ENCODE measurements around the gene BPHL. TPM values are rescaled to one million over a fixed set of nuclear protein-coding genes. Genes with fewer than 3 reads are reported as not detected.
"Not testable (repeated sequence)": the region's sequence is repeated elsewhere in the genome, so short reads cannot be mapped to it uniquely, and the experiment has no call there.

Gene BPHL
- total RNA-seq, 1 experiment from 2014 or later = 29.5 TPM

- DNase-seq = no peak
- no peak overlapping the region for H3K27ac Mint-ChIP-seq (ENCODE audit: unreplicated experiment)
- CTCF ChIA-PET = interaction anchor here (0.5 to 1.9 kb wide), 3 partner anchors 9 to 131 kb away, joined by 4 to 5 read pairs (median 5); partner anchors contain the start of gene TUBB2A
Observed at GRCh38 chr6:3165631-3166534, 47.4 kb downstream of the BPHL start.

GRCh38 chr6:3166535-3167225 lies 48.2 kb downstream of the BPHL start:
- H3K27me3 Mint-ChIP-seq (ENCODE audit: insufficient read depth, unreplicated experiment); H3K4me3 Mint-ChIP-seq (ENCODE audit: unreplicated experiment); H3K9me3 Mint-ChIP-seq (ENCODE audit: unreplicated experiment); BruUV-seq (replicated peaks); DNase-seq; H3K36me3 ChIP-seq (ENCODE audit: control insufficient read depth, insufficient read depth, low read length); H3K27me3 ChIP-seq (replicated peaks; ENCODE audit: control insufficient read depth, insufficient read depth, low read length); H3K4me3 ChIP-seq (ENCODE audit: low read depth, low read length); H3K36me3 Mint-ChIP-seq (ENCODE audit: insufficient read depth, unreplicated experiment); intact Hi-C loops (cut with micrococcal nuclease; ENCODE audit: unreplicated experiment); H3K27ac Mint-ChIP-seq (ENCODE audit: unreplicated experiment); H3K9me3 ChIP-seq: not testable (repeated sequence)
- H3K4me1 Mint-ChIP-seq (ENCODE audit: low read depth, unreplicated experiment) = peaks cover 29% of the 10 kb centered on the region
- H3K4me1 ChIP-seq = peaks cover 34% of the 10 kb centered on the region
- ChIA-PET CTCF (interaction anchor here (0.5 to 1.9 kb wide), 3 partner anchors 9 to 132 kb away, joined by 4 to 5 read pairs (median 5); partner anchors contain the start of gene TUBB2A), POLR2A (interaction anchor here (1.4 kb wide), 1 partner anchor 9 kb away, joined by 4 read pairs; the partner anchor contains the start of gene TUBB2A)

More at GRCh38 chr6:3165631-3166534, 47.4 kb downstream of the BPHL start:
- H3K9me3 ChIP-seq = no peaks in the 10 kb centered on the region
- BruUV-seq (replicated peaks) = no TSS peak
- no peaks in the 10 kb centered on the region for H3K27me3 Mint-ChIP-seq (ENCODE audit: insufficient read depth, unreplicated experiment)
- intact Hi-C loops (cut with micrococcal nuclease; ENCODE audit: unreplicated experiment) = no loop called here
- no peak for TF ChIP-seq CTCF (IDR thresholded peaks at IDR 0.05; ENCODE audit: insufficient read depth in 1 of 2, low read depth in 1 of 2, low read length in 1 of 2, severe bottlenecking in 1 of 2, unreplicated experiment in 1 of 2)
- H3K27me3 ChIP-seq (replicated peaks; ENCODE audit: control insufficient read depth, insufficient read depth, low read length) = no peaks in the 10 kb centered on the region
- POLR2A ChIA-PET = interaction anchor here (1.3 to 1.4 kb wide), 2 partner anchors 9 to 61 kb away, joined by 4 read pairs; partner anchors contain the start of gene TUBB2A
- peaks cover 29% of the 10 kb centered on the region for H3K4me1 Mint-ChIP-seq (ENCODE audit: low read depth, unreplicated experiment)
- H3K9me3 Mint-ChIP-seq (ENCODE audit: unreplicated experiment) = no peaks in the 10 kb centered on the region
- no peaks in the 10 kb centered on the region for H3K36me3 ChIP-seq (ENCODE audit: control insufficient read depth, insufficient read depth, low read length)
- H3K4me1 ChIP-seq = peaks cover 34% of the 10 kb centered on the region
- no peak overlapping the region for H3K4me3 Mint-ChIP-seq (ENCODE audit: unreplicated experiment)
- H3K36me3 Mint-ChIP-seq (ENCODE audit: insufficient read depth, unreplicated experiment) = peaks cover 6% of the 10 kb centered on the region
- H3K4me3 ChIP-seq (ENCODE audit: low read depth, low read length) = no peak overlapping the region

- H3K36me3 ChIP-seq (ENCODE audit: control insufficient read depth, insufficient read depth, low read length); POLR2A ChIA-PET; DNase-seq; H3K9me3 Mint-ChIP-seq (ENCODE audit: unreplicated experiment); intact Hi-C loops (cut with micrococcal nuclease; ENCODE audit: unreplicated experiment); H3K27me3 Mint-ChIP-seq (ENCODE audit: insufficient read depth, unreplicated experiment); H3K36me3 Mint-ChIP-seq (ENCODE audit: insufficient read depth, unreplicated experiment); H3K27me3 ChIP-seq (replicated peaks; ENCODE audit: control insufficient read depth, insufficient read depth, low read length); H3K27ac Mint-ChIP-seq (ENCODE audit: unreplicated experiment); H3K4me3 Mint-ChIP-seq (ENCODE audit: unreplicated experiment); BruUV-seq (replicated peaks); H3K4me3 ChIP-seq (ENCODE audit: low read depth, low read length); H3K9me3 ChIP-seq; CTCF ChIA-PET: not testable (repeated sequence)
- peaks cover 21% of the 10 kb centered on the region for H3K4me1 Mint-ChIP-seq (ENCODE audit: low read depth, unreplicated experiment)
- H3K4me1 ChIP-seq = peaks cover 34% of the 10 kb centered on the region
Observed at GRCh38 chr6:3168046-3168445, 49.5 kb downstream of the BPHL start.

- intact Hi-C loops (cut with micrococcal nuclease; ENCODE audit: unreplicated experiment); CTCF ChIA-PET; H3K27ac Mint-ChIP-seq (ENCODE audit: unreplicated experiment): not testable (repeated sequence)
Observed at GRCh38 chr6:3170676-3171075, 52.2 kb downstream of the BPHL start.

GRCh38 chr6:3171313-3172175 lies 53.0 kb downstream of the BPHL start:
- DNase-seq; H3K27me3 Mint-ChIP-seq (ENCODE audit: insufficient read depth, unreplicated experiment); H3K4me3 ChIP-seq (ENCODE audit: low read depth, low read length); H3K36me3 ChIP-seq (ENCODE audit: control insufficient read depth, insufficient read depth, low read length); POLR2A ChIA-PET; H3K9me3 Mint-ChIP-seq (ENCODE audit: unreplicated experiment); H3K27ac Mint-ChIP-seq (ENCODE audit: unreplicated experiment); H3K36me3 Mint-ChIP-seq (ENCODE audit: insufficient read depth, unreplicated experiment); H3K4me3 Mint-ChIP-seq (ENCODE audit: unreplicated experiment); intact Hi-C loops (cut with micrococcal nuclease; ENCODE audit: unreplicated experiment); H3K27me3 ChIP-seq (replicated peaks; ENCODE audit: control insufficient read depth, insufficient read depth, low read length); BruUV-seq (replicated peaks); H3K9me3 ChIP-seq: not testable (repeated sequence)
- H3K4me1 Mint-ChIP-seq (ENCODE audit: low read depth, unreplicated experiment) = peaks cover 14% of the 10 kb centered on the region
- CTCF ChIA-PET = interaction anchor here (1.0 kb wide), 1 partner anchor 14 kb away, joined by 4 read pairs; the partner anchor contains the start of gene TUBB2A
- H3K4me1 ChIP-seq = peaks cover 19% of the 10 kb centered on the region

More at GRCh38 chr6:3170676-3171075, 52.2 kb downstream of the BPHL start:
- DNase-seq; H3K27me3 ChIP-seq (replicated peaks; ENCODE audit: control insufficient read depth, insufficient read depth, low read length); H3K9me3 ChIP-seq; H3K36me3 Mint-ChIP-seq (ENCODE audit: insufficient read depth, unreplicated experiment); H3K4me3 Mint-ChIP-seq (ENCODE audit: unreplicated experiment); H3K27me3 Mint-ChIP-seq (ENCODE audit: insufficient read depth, unreplicated experiment); H3K36me3 ChIP-seq (ENCODE audit: control insufficient read depth, insufficient read depth, low read length); BruUV-seq (replicated peaks); POLR2A ChIA-PET; H3K9me3 Mint-ChIP-seq (ENCODE audit: unreplicated experiment); H3K4me3 ChIP-seq (ENCODE audit: low read depth, low read length): not testable (repeated sequence)
- peaks cover 21% of the 10 kb centered on the region for H3K4me1 ChIP-seq
- peaks cover 15% of the 10 kb centered on the region for H3K4me1 Mint-ChIP-seq (ENCODE audit: low read depth, unreplicated experiment)
